Hematopoietic multipotent progenitor cell treated with erythropoietin and hydrocortisone succinate and interleukin-3 and kit ligand, for 17 days (in vitro differentiated cells): ENCODE data around the gene CDK5RAP2.

Experiments
- DNase-seq: peaks from one replicate; pipeline ENCODE4 v3.0.0-alpha.2; 2015; ENCODE audit warnings: low spot score

The CDK5RAP2 gene

GRCh38 chr9:120399940-120400339 is 180.0 kb downstream of the CDK5RAP2 start:
- DNase-seq = no peak

- no peak for DNase-seq
Observed at GRCh38 chr9:120398286-120398685, 181.7 kb downstream of the CDK5RAP2 start.

- no peak for DNase-seq
Observed at GRCh38 chr9:120397453-120397852, 182.5 kb downstream of the CDK5RAP2 start.

GRCh38 chr9:120396931-120397330 is 183.0 kb downstream of the CDK5RAP2 start:
- no peak for DNase-seq

- no peak for DNase-seq
Observed at GRCh38 chr9:120396418-120396817, 183.5 kb downstream of the CDK5RAP2 start.

- no peak for DNase-seq
Observed at GRCh38 chr9:120395376-120395775, 184.6 kb downstream of the CDK5RAP2 start.

GRCh38 chr9:120394058-120394669 is 185.8 kb downstream of the CDK5RAP2 start:
- DNase-seq = no peak

GRCh38 chr9:120393386-120394057 is 186.4 kb downstream of the CDK5RAP2 start:
- no peak for DNase-seq

GRCh38 chr9:120392711-120393110 is 187.3 kb downstream of the CDK5RAP2 start:
- no peak for DNase-seq

- DNase-seq = no peak
Observed at GRCh38 chr9:120392245-120392644, 187.7 kb downstream of the CDK5RAP2 start.

GRCh38 chr9:120391691-120392090 is 188.3 kb downstream of the CDK5RAP2 start:
- DNase-seq = no peak

- DNase-seq = no peak
Observed at GRCh38 chr9:120390637-120391190, 189.3 kb downstream of the CDK5RAP2 start.

- no peak for DNase-seq
Observed at GRCh38 chr9:120389867-120390266, 190.1 kb downstream of the CDK5RAP2 start.

GRCh38 chr9:120389300-120389699 is 190.7 kb downstream of the CDK5RAP2 start:
- DNase-seq = no peak

GRCh38 chr9:120388003-120388855 is 191.7 kb downstream of the CDK5RAP2 start:
- no peak for DNase-seq

- no peak for DNase-seq
Observed at GRCh38 chr9:120387257-120388002, 192.5 kb downstream of the CDK5RAP2 start.

- DNase-seq = no peak
Observed at GRCh38 chr9:120386390-120387131, 193.4 kb downstream of the CDK5RAP2 start.

- DNase-seq = no peak
Observed at GRCh38 chr9:120385606-120386389, 194.2 kb downstream of the CDK5RAP2 start.

GRCh38 chr9:120384925-120385272 is 195.1 kb downstream of the CDK5RAP2 start:
- DNase-seq = no peak
